SK-N-SH (cell line): ENCODE data around the gene CEP112. TPM values are rescaled to one million over a fixed set of nuclear protein-coding genes. Genes with fewer than 3 reads are reported as not detected.

Experiments
- CTCF ChIA-PET: fragments of 300-600, 350-600 bp; formaldehyde crosslinking; extraction: SDS; loops from one replicate; lab custom pipeline; 2021; lab: Yijun Ruan, JAX
- POLR2A ChIA-PET: fragments of 350-600 bp; sonication (Branson Sonifier 250); formaldehyde crosslinking; extraction: SDS; loops from one replicate; lab custom pipeline; 2020; ENCODE audit warnings: antibody characterized with exemption, inconsistent platforms; lab: Yijun Ruan, JAX
- DNase-seq: peaks from one replicate; pipeline ENCODE4 v3.0.0; 2012
- H2AFZ ChIP-seq: fragments of 200-600 bp; sonication (generic); 2 replicates; pipeline ENCODE4 v1.8.1; 2016; ENCODE audit warnings: antibody characterized with exemption, mild to moderate bottlenecking, low read depth
- H3F3A ChIP-seq: fragments of 200-600 bp; sonication (generic); replicated peaks from 2 replicates; pipeline ENCODE3; 2016; ENCODE audit warnings: antibody characterized with exemption, mild to moderate bottlenecking; ENCODE audit not compliant: insufficient read depth
- H3K27ac ChIP-seq, 2 experiments: fragments of 200-500 bp in 1 of 2; fragments of 200-600 bp in 1 of 2; sonication (Bioruptor generic) in 1 of 2; sonication (generic), shearing (Covaris generic) in 1 of 2; 2 replicates each; pipeline versions ENCODE4 v1.5.1 to v1.6.1; 2014 to 2016; ENCODE audit warnings: low read depth in 2 of 2, inconsistent platforms in 1 of 2, low read length in 1 of 2, mild to moderate bottlenecking in 1 of 2, mixed read lengths in 1 of 2
- H3K27me3 ChIP-seq: fragments of 200-600 bp; sonication (generic), shearing (Covaris generic); 2 replicates; pipeline ENCODE4 v1.6.1; 2016; ENCODE audit warnings: mixed run types; ENCODE audit not compliant: insufficient read depth
- H3K36me3 ChIP-seq, 2 experiments: fragments of 200-500 bp in 1 of 2; fragments of 200-600 bp in 1 of 2; sonication (Bioruptor generic) in 1 of 2; sonication (generic) in 1 of 2; replicated peaks in 1 of 2; 2 replicates each; pipeline versions ENCODE3 to v1.5.1; 2014 to 2016; ENCODE audit warnings: low read length in 1 of 2, mild to moderate bottlenecking in 1 of 2; ENCODE audit not compliant: insufficient read depth in 2 of 2, control insufficient read depth in 1 of 2
- H3K4me1 ChIP-seq, 2 experiments: fragments of 200-500 bp in 1 of 2; fragments of 200-600 bp in 1 of 2; sonication (Bioruptor generic) in 1 of 2; sonication (generic), shearing (Covaris generic) in 1 of 2; 2 replicates each; pipeline versions ENCODE4 v1.5.1 to v1.6.1; 2014 to 2016; ENCODE audit warnings: low read depth in 1 of 2, low read length in 1 of 2, mixed run types in 1 of 2; ENCODE audit not compliant: insufficient read depth in 2 of 2, control insufficient read depth in 1 of 2
- H3K4me2 ChIP-seq: fragments of 200-600 bp; sonication (generic), shearing (Covaris generic); 2 replicates; pipeline ENCODE4 v1.6.1; 2017; ENCODE audit warnings: mixed run types
- H3K4me3 ChIP-seq, 2 experiments: fragments of 200-500 bp in 1 of 2; fragments of 200-600 bp in 1 of 2; sonication (Bioruptor generic) in 1 of 2; sonication (generic), shearing (Covaris generic) in 1 of 2; 2 replicates each; pipeline versions ENCODE4 v1.5.1 to v1.8.1; 2014 to 2016; ENCODE audit warnings: low read depth in 2 of 2, inconsistent platforms in 1 of 2, low read length in 1 of 2, mild to moderate bottlenecking in 1 of 2, mixed read lengths in 1 of 2, moderate library complexity in 1 of 2
- H3K79me2 ChIP-seq: fragments of 200-600 bp; sonication (generic); 2 replicates; pipeline ENCODE4 v1.8.1; 2017; ENCODE audit warnings: mild to moderate bottlenecking; ENCODE audit not compliant: insufficient read depth
- H3K9ac ChIP-seq: fragments of 200-600 bp; sonication (generic); 2 replicates; pipeline ENCODE4 v1.6.1; 2017; ENCODE audit warnings: mixed run types
- H3K9me2 ChIP-seq: fragments of 200-600 bp; sonication (generic); 2 replicates; pipeline ENCODE4 v1.6.1; 2017; ENCODE audit warnings: mixed run types
- H3K9me3 ChIP-seq: fragments of 200-600 bp; sonication (generic); 2 replicates; pipeline ENCODE4 v1.6.1; 2017; ENCODE audit warnings: mixed run types, mild to moderate bottlenecking, moderate library complexity
- H4K20me1 ChIP-seq: fragments of 200-600 bp; sonication (generic); 2 replicates; pipeline ENCODE4 v1.6.1; 2017; ENCODE audit warnings: mild to moderate bottlenecking, mixed run types; ENCODE audit not compliant: insufficient read depth
- CHD2 ChIP-seq: fragments of 150-350 bp; IDR thresholded peaks from 2 replicates; pipeline ENCODE4 v1.6.1; 2018; ENCODE audit warnings: low read length; ENCODE audit not compliant: partially characterized antibody
- CTCF ChIP-seq: fragments of 200-600 bp; sonication (generic); IDR thresholded peaks from 2 replicates; pipeline ENCODE4 v1.6.1; 2017; ENCODE audit warnings: antibody characterized with exemption, mild to moderate bottlenecking, moderate library complexity
- FOSL2 ChIP-seq: IDR thresholded peaks from 2 replicates; pipeline ENCODE4 v1.4.0; 2012; ENCODE audit warnings: low read depth, mild to moderate bottlenecking, moderate library complexity, borderline replicate concordance
- IRF3 ChIP-seq: fragments of 150-350 bp; IDR thresholded peaks from 2 replicates; pipeline ENCODE4 v1.6.1; 2016; ENCODE audit warnings: mild to moderate bottlenecking, low read depth, low read length
- JUND ChIP-seq: IDR thresholded peaks from 2 replicates; pipeline ENCODE4 v1.4.0; 2012
- MXI1 ChIP-seq: IDR thresholded peaks from 2 replicates; pipeline ENCODE4 v1.6.1; 2012; ENCODE audit warnings: mild to moderate bottlenecking, low read depth, low read length, improper control_type of control experiment
- NRF1 ChIP-seq: IDR thresholded peaks from 2 replicates; pipeline ENCODE4 v1.6.1; 2012; ENCODE audit warnings: low read depth, mild to moderate bottlenecking, low read length
- RCOR1 ChIP-seq: fragments of 150-350 bp; IDR thresholded peaks from 2 replicates; pipeline ENCODE4 v1.6.1; 2017; ENCODE audit warnings: antibody characterized with exemption, low read length
- REST ChIP-seq: IDR thresholded peaks from 2 replicates; pipeline ENCODE4 v1.6.1; 2012; ENCODE audit warnings: mild to moderate bottlenecking, low read depth, low read length, moderate library complexity
- SMC3 ChIP-seq: IDR thresholded peaks from 2 replicates; pipeline ENCODE4 v1.6.1; 2012; ENCODE audit warnings: low read depth, low read length, improper control_type of control experiment
- TAF1 ChIP-seq: IDR thresholded peaks from 2 replicates; pipeline ENCODE4 v1.6.1; 2012; ENCODE audit warnings: low read depth, mild to moderate bottlenecking, low read length, moderate library complexity, borderline replicate concordance
- TEAD4 ChIP-seq: IDR thresholded peaks from 2 replicates; pipeline ENCODE4 v1.4.0; 2012; ENCODE audit warnings: mild to moderate bottlenecking, borderline replicate concordance; ENCODE audit not compliant: insufficient read depth
- USF1 ChIP-seq: IDR thresholded peaks from 2 replicates; pipeline ENCODE4 v1.4.0; 2012; ENCODE audit warnings: low read depth, borderline replicate concordance
- USF2 ChIP-seq: fragments of 150-350 bp; IDR thresholded peaks from 2 replicates; pipeline ENCODE4 v1.6.1; 2017; ENCODE audit warnings: antibody characterized with exemption, low read length, low read depth, borderline replicate concordance
- WGBS: methylation state at CpG from one replicate; pipeline ENCODE4 v1.1.6; 2017; ENCODE audit warnings: low lambda C conversion rate; 5-methylcytosine and 5-hydroxymethylcytosine counted together
- polyA plus RNA-seq, 3 experiments: library from polyadenylated mRNA; depleted of rRNA; stranded (reverse); fragments of >200 nt; gene quantifications; 2 replicates each; pipeline ENCODE4 v1.2.3, GENCODE V29; 2012

Gene CEP112
- polyA plus RNA-seq, 1 of the 3 experiments (the other 2 are of a cell fraction) = 7.9 TPM

- no peaks in the 10 kb centered on the region for H3K9me2 ChIP-seq
- peaks cover 0 to 3% of the 10 kb centered on the region in 2 experiments for H3K36me3 ChIP-seq
- no peak for DNase-seq
- H2AFZ ChIP-seq = no peak overlapping the region
- H3K4me2 ChIP-seq = no peak overlapping the region
- no peaks in the 10 kb centered on the region for H3K27me3 ChIP-seq
- no peak for TF ChIP-seq NRF1
- H3K27ac ChIP-seq = no peak overlapping the region
- CTCF ChIA-PET = interaction anchor here (0.7 to 1.5 kb wide), 2 partner anchors 11 to 20 kb away, joined by 3 to 4 read pairs; no protein-coding TSS in a partner anchor
- POLR2A ChIA-PET = no interaction called here
- H3K9ac ChIP-seq = no peak overlapping the region
- H3F3A ChIP-seq = peaks cover 4% of the 10 kb centered on the region
- 91% methylated on average over 5 of the region's 6 CpGs for WGBS
- no peaks in the 10 kb centered on the region for H3K79me2 ChIP-seq
- H3K4me1 ChIP-seq = no peaks in the 10 kb centered on the region; a peak in 2 of 4 replicates
- H4K20me1 ChIP-seq = no peaks in the 10 kb centered on the region
- H3K9me3 ChIP-seq = no peaks in the 10 kb centered on the region; the same call in 1 of the 2 replicates
- no peak overlapping the region for H3K4me3 ChIP-seq
Measured at GRCh38 chr17:65774787-65775186, 417.1 kb downstream of the CEP112 start.

GRCh38 chr17:65772989-65773388 lies 418.9 kb downstream of the CEP112 start:
- Histone ChIP-seq H3K36me3 (peaks cover 0 to 3% of the 10 kb centered on the region in 2 experiments), H3K27me3 (no peaks in the 10 kb centered on the region), H3K79me2 (no peaks in the 10 kb centered on the region), H4K20me1 (no peaks in the 10 kb centered on the region), H3K4me1 (no peaks in the 10 kb centered on the region; a peak in 2 of 4 replicates), H3K4me3 (no peak overlapping the region), H3K27ac (no peak overlapping the region), H3K9ac (no peak overlapping the region), H3K9me2 (no peaks in the 10 kb centered on the region), H3F3A (peaks cover 4% of the 10 kb centered on the region), H3K9me3 (no peaks in the 10 kb centered on the region; the same call in 1 of the 2 replicates), H2AFZ (no peak overlapping the region), H3K4me2 (no peak overlapping the region)
- no peak for DNase-seq
- 75% methylated on average over 6 of the region's 6 CpGs for WGBS
- TF ChIP-seq USF2 = no peak
- no peak for TF ChIP-seq CTCF
- TF ChIP-seq REST = no peak
- no peak for TF ChIP-seq MXI1
- no peak for TF ChIP-seq FOSL2
- TF ChIP-seq TAF1 = no peak
- no peak for TF ChIP-seq IRF3
- no peak for TF ChIP-seq CHD2
- TF ChIP-seq JUND = no peak
- TF ChIP-seq USF1 = no peak
- no peak for TF ChIP-seq TEAD4
- TF ChIP-seq SMC3 = no peak
- no peak for TF ChIP-seq RCOR1
- POLR2A ChIA-PET = no interaction called here
- CTCF ChIA-PET = interaction anchor here (0.6 kb wide), 1 partner anchor 8 kb away, joined by 3 read pairs; no protein-coding TSS in a partner anchor
